ENCODE measurements around the gene DAGLB. TPM values are rescaled to one million over a fixed set of nuclear protein-coding genes. Genes with fewer than 3 reads are reported as not detected.

Gene DAGLB
- total RNA-seq, 1 donor from 2014 or later = 30.3 TPM

DNA sequence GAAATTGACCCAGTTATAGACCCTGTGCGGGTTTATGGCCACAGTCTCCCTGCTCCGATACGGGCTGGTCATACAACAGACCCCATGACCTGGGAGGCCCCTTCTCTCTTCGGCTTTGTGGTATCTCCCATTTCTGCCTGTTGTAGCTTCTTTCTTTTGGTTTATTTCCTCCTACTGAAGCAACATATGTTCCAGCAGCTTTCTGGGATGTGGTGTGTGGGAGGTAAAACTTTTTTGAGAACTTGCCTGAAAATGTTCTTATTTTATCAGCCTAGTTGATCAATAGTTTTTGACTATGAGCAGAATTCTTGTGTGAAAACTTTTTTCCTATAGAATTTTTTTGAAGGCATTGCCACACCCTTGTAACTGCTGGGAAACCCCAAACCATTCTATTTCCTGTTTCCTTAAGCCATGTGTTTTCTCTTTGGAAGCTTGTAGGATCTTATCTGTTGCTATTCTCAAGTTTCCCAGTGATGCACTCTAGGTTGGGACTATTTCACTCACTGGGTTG, 80.0 kb downstream of the DAGLB start:
- Mint-ChIP-seq H3K27me3 (no peaks in the 10 kb centered on the region), H3K4me1 (ENCODE audit: low read depth) (no peaks in the 10 kb centered on the region), H3K36me3 (ENCODE audit: insufficient read depth) (no peaks in the 10 kb centered on the region), H3K9me3 (ENCODE audit: low read depth) (no peaks in the 10 kb centered on the region), H3K4me3 (ENCODE audit: low read depth) (no peak overlapping the region), H3K27ac (no peak overlapping the region)
- TF ChIP-seq, protein P1, sequence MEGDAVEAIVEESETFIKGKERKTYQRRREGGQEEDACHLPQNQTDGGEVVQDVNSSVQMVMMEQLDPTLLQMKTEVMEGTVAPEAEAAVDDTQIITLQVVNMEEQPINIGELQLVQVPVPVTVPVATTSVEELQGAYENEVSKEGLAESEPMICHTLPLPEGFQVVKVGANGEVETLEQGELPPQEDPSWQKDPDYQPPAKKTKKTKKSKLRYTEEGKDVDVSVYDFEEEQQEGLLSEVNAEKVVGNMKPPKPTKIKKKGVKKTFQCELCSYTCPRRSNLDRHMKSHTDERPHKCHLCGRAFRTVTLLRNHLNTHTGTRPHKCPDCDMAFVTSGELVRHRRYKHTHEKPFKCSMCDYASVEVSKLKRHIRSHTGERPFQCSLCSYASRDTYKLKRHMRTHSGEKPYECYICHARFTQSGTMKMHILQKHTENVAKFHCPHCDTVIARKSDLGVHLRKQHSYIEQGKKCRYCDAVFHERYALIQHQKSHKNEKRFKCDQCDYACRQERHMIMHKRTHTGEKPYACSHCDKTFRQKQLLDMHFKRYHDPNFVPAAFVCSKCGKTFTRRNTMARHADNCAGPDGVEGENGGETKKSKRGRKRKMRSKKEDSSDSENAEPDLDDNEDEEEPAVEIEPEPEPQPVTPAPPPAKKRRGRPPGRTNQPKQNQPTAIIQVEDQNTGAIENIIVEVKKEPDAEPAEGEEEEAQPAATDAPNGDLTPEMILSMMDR (IDR thresholded peaks at IDR 0.05; ENCODE audit: unreplicated experiment) = no peak
- DNase-seq (ENCODE audit: low spot score, unreplicated experiment) = no peak

DNA sequence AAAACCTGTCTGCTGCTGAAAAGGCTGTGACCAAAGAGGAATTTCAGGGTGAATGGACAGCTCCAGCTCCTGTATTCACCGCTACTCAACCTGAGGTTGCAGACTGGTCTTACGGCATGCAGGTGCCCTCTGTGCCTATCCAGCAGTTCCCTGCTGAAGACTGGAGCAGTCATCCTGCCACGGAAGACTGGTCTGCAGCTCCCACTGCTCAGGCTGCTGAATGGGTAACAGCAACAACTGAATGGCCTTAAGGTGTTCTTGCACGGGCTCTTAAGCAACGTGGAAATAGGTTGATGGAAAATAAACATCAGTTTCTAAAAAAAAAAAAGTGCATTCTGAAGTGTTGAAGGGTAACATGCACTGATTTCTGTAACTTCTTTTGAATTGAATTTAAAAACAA, 82.3 kb downstream of the DAGLB start:
- H3K4me3 Mint-ChIP-seq (ENCODE audit: low read depth) = no peak overlapping the region
- no peaks in the 10 kb centered on the region for H3K27me3 Mint-ChIP-seq
- no peaks in the 10 kb centered on the region for H3K4me1 Mint-ChIP-seq (ENCODE audit: low read depth)
- TF ChIP-seq, protein P1 (IDR thresholded peaks at IDR 0.05; ENCODE audit: unreplicated experiment) = no peak
- H3K9me3 Mint-ChIP-seq (ENCODE audit: low read depth) = no peaks in the 10 kb centered on the region
- H3K27ac Mint-ChIP-seq = no peak overlapping the region
- no peak for DNase-seq (ENCODE audit: low spot score, unreplicated experiment)
- H3K36me3 Mint-ChIP-seq (ENCODE audit: insufficient read depth) = no peaks in the 10 kb centered on the region

DNA sequence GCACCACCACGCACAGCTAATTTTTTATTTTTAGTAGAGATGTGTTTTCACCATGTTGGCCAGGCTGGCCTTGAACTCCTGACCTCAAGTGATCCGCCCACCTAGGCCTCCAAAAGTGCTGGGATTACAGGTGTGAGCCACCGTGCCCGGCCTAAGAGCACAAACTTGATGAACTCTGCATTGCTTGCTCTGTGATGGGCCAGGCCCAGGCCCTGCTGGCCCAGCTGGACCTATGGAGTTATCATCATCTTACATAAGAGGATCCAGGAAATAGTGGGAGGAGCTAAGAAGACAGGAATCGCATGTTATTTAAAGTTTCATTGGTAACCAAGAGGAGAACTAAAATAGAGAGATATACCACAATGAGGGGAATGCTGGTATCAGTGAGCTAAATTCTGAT, 86.9 kb downstream of the DAGLB start:
- Mint-ChIP-seq H3K27me3 (no peaks in the 10 kb centered on the region), H3K4me3 (ENCODE audit: low read depth) (no peak overlapping the region), H3K9me3 (ENCODE audit: low read depth) (no peaks in the 10 kb centered on the region), H3K27ac (no peak overlapping the region), H3K36me3 (ENCODE audit: insufficient read depth) (no peaks in the 10 kb centered on the region), H3K4me1 (ENCODE audit: low read depth) (no peaks in the 10 kb centered on the region)
- no peak for DNase-seq (ENCODE audit: low spot score, unreplicated experiment)
- TF ChIP-seq, protein P1 (IDR thresholded peaks at IDR 0.05; ENCODE audit: unreplicated experiment) = no peak

DNA sequence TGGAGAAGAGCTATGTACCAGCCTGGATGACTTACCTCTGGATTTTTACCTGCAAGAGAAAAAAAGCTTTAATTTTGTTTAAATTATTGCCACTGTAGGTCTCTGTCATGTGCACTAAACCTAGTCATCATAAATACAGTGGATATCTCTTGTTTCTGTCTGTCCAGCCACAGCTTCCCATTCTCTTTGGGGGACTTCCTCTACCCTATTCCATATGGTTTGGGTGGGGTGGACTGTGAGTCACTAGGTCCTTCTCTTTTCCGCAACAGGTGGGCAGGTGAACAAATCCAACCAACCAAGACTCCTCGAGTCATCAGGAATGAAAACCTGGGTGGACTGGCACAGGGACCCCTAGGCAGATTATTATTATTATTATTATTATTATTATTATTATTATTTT, 88.0 kb downstream of the DAGLB start:
- Mint-ChIP-seq H3K27ac (no peak overlapping the region), H3K36me3 (ENCODE audit: insufficient read depth) (no peaks in the 10 kb centered on the region), H3K9me3 (ENCODE audit: low read depth) (no peaks in the 10 kb centered on the region), H3K27me3 (no peaks in the 10 kb centered on the region), H3K4me3 (ENCODE audit: low read depth) (no peak overlapping the region), H3K4me1 (ENCODE audit: low read depth) (no peaks in the 10 kb centered on the region)
- TF ChIP-seq, protein P1 (IDR thresholded peaks at IDR 0.05; ENCODE audit: unreplicated experiment) = no peak
- no peak for DNase-seq (ENCODE audit: low spot score, unreplicated experiment)

Other genes starting within 250 kb of the DAGLB start
- gene CYTH3, start 175.3 kb downstream of the DAGLB start, total RNA-seq = 17.2 and 17.9 TPM in 2 replicates
- gene FAM220A, start 99.0 kb downstream of the DAGLB start, total RNA-seq = 17.3 and 18.0 TPM in 2 replicates
- gene RAC1, start 73.4 kb downstream of the DAGLB start, total RNA-seq = 203 and 210 TPM in 2 replicates
- gene KDELR2, start 36.2 kb upstream of the DAGLB start, total RNA-seq = 76.5 and 86.4 TPM in 2 replicates
- 2.0 and 2.5 TPM in 2 replicates for gene GRID2IP, start 103.5 kb upstream of the DAGLB start, total RNA-seq
- gene ZDHHC4, start 129.5 kb upstream of the DAGLB start, total RNA-seq = 83.4 and 86.5 TPM in 2 replicates
- gene INTS15, start 142.1 kb upstream of the DAGLB start, total RNA-seq = 48.6 and 57.1 TPM in 2 replicates
- gene ZNF853, start 167.7 kb upstream of the DAGLB start, total RNA-seq = 13.7 and 14.3 TPM in 2 replicates
- gene ZNF316, start 189.4 kb upstream of the DAGLB start, total RNA-seq = 59.6 and 59.7 TPM in 2 replicates

All from progenitor cell of endocrine pancreas (in vitro differentiated cells).